ENCODE measurements around the gene EPB41L2.

EPB41L2 gene

DNA sequence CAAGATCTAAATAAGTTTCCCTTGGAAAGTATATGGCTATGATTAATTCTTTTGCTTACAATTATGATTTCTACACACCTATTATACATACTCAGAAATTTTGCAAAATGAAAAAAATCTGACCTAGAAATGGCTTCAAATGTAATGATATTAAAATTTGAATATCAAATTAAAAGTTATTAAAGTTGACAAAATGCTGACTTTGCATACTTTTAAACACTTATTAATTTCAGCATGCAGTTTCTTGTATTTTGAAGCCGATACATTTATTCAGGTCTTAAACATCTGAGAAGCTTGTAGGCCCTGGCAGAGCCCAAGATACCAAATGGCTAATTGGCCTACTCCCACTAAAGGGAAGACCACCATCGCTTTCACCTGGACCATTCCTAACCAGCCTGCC, 176.1 kb downstream of the EPB41L2 start:
- TF ChIP-seq, protein P1, sequence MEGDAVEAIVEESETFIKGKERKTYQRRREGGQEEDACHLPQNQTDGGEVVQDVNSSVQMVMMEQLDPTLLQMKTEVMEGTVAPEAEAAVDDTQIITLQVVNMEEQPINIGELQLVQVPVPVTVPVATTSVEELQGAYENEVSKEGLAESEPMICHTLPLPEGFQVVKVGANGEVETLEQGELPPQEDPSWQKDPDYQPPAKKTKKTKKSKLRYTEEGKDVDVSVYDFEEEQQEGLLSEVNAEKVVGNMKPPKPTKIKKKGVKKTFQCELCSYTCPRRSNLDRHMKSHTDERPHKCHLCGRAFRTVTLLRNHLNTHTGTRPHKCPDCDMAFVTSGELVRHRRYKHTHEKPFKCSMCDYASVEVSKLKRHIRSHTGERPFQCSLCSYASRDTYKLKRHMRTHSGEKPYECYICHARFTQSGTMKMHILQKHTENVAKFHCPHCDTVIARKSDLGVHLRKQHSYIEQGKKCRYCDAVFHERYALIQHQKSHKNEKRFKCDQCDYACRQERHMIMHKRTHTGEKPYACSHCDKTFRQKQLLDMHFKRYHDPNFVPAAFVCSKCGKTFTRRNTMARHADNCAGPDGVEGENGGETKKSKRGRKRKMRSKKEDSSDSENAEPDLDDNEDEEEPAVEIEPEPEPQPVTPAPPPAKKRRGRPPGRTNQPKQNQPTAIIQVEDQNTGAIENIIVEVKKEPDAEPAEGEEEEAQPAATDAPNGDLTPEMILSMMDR (IDR thresholded peaks at IDR 0.05; ENCODE audit: borderline replicate concordance, control extremely low read depth, extremely low read depth, insufficient read depth, missing control alignments) = no peak
- in situ Hi-C loops (cut with MboI; ENCODE audit: low sequenced_read_pairs, unreplicated experiment) = loop anchor here (5.0 to 10.0 kb wide), 2 partner anchors 220 to 648 kb away; no protein-coding TSS in a partner anchor
- no peak for DNase-seq (ENCODE audit: low spot score)

DNA sequence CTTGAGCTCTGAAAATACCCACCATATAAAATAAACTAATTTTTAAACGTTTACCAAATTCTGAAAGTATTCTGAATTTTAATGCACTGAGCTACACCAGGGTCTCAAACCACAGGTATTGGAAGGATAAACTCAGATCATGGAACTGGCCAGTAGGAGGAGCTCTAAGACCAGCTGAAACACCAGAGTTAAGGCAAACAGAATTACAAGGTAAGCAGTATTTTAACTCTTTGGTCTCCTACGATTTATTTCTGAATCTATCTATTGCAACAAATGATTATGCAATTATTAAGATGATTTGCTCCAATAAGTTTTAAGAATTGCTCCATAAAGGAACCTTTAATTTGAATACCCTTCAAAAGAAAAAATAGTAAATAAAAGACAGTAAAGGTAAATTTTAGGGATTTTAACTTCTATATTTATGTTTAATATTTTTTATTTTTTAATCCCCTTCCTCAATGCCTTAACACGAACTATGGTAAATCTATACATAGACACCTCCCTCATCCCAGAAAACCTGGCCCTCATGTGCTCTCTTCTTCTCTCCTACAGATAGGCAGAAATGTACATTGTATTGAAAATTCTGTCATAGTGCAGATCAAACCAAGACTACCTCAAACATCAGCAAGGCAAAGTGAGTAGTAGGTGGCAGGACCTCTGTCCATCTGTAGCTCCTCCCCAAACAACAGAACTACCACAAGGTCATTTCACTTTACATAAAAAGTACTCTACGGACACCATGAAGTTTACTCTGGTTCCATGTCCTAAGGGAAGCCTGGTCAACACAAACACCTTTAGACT, 177.5 kb downstream of the EPB41L2 start:
- DNase-seq (ENCODE audit: low spot score) = peak; percentile 55
- TF ChIP-seq, protein P1 (IDR thresholded peaks at IDR 0.05; ENCODE audit: borderline replicate concordance, control extremely low read depth, extremely low read depth, insufficient read depth, missing control alignments) = peak; percentile 84
- in situ Hi-C loops (cut with MboI; ENCODE audit: low sequenced_read_pairs, unreplicated experiment) = loop anchor here (5.0 to 10.0 kb wide), 2 partner anchors 222 to 649 kb away; no protein-coding TSS in a partner anchor

DNA sequence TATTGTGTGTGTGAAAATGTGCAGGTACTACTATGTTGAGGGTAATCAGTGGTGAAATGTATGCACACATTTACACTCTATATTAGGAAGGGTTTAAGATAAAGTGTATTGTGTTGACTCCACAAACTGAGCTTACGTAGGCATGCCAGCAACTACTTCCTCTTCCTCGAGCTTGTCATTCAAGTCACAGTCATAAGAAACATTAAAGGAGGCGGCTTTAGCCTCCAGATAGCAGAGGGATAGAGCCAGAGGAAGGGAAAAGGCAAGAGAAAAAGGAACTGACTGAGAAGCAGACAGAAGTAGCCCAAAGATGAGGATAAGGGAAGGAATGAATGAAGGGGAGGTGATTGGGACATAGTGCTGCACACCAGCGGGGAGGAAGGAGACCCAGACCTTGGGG, 180.7 kb downstream of the EPB41L2 start:
- in situ Hi-C loops (cut with MboI; ENCODE audit: low sequenced_read_pairs, unreplicated experiment) = loop anchor here (10.0 kb wide), 1 partner anchor 652 kb away; no protein-coding TSS in a partner anchor
- TF ChIP-seq, protein P1 (IDR thresholded peaks at IDR 0.05; ENCODE audit: borderline replicate concordance, control extremely low read depth, extremely low read depth, insufficient read depth, missing control alignments) = no peak
- DNase-seq (ENCODE audit: low spot score) = no peak

DNA sequence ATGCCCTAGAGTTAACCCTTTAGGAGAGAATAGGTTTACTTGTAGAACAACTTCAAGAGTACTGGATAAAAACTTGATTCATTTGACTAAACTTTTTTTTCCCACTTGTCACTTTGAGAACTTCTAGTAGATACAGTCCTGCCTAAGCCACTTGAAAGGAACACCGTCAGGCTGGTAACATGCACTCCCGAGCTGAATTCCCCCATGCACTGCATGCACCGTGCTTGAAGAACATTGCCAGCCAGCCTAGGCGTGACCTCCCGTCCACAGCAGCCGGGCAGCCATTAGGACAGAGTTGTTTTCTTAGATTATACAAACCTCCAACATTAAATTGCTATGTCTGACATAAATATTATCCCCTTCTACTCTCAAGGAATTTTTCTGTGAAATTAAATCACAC, 183.2 kb downstream of the EPB41L2 start:
- in situ Hi-C loops (cut with MboI; ENCODE audit: low sequenced_read_pairs, unreplicated experiment) = loop anchor here (10.0 kb wide), 1 partner anchor 655 kb away; no protein-coding TSS in a partner anchor
- no peak for DNase-seq (ENCODE audit: low spot score)
- TF ChIP-seq, protein P1 (IDR thresholded peaks at IDR 0.05; ENCODE audit: borderline replicate concordance, control extremely low read depth, extremely low read depth, insufficient read depth, missing control alignments) = no peak

DNA sequence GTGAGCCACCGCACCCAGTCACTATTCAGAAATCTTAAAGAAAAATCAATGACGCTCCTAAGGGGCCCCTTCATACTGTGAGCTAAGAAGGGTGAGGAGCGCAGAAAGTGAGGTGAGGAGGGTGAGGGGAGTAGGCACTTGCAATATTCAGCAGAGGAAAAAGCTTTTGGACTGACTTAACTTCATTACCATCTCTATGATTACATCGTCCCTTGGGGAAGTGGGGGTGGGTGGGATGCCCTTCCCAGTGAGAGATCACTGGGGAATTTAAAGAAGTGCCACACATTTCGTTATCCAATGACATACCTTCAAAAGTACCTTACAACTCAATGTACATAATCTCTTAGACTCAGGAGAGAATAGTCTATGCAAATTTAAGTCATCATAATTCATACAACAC, 189.3 kb downstream of the EPB41L2 start:
- in situ Hi-C loops (cut with MboI; ENCODE audit: low sequenced_read_pairs, unreplicated experiment) = no loop called here
- DNase-seq (ENCODE audit: low spot score) = no peak
- TF ChIP-seq, protein P1 (IDR thresholded peaks at IDR 0.05; ENCODE audit: borderline replicate concordance, control extremely low read depth, extremely low read depth, insufficient read depth, missing control alignments) = no peak

DNA sequence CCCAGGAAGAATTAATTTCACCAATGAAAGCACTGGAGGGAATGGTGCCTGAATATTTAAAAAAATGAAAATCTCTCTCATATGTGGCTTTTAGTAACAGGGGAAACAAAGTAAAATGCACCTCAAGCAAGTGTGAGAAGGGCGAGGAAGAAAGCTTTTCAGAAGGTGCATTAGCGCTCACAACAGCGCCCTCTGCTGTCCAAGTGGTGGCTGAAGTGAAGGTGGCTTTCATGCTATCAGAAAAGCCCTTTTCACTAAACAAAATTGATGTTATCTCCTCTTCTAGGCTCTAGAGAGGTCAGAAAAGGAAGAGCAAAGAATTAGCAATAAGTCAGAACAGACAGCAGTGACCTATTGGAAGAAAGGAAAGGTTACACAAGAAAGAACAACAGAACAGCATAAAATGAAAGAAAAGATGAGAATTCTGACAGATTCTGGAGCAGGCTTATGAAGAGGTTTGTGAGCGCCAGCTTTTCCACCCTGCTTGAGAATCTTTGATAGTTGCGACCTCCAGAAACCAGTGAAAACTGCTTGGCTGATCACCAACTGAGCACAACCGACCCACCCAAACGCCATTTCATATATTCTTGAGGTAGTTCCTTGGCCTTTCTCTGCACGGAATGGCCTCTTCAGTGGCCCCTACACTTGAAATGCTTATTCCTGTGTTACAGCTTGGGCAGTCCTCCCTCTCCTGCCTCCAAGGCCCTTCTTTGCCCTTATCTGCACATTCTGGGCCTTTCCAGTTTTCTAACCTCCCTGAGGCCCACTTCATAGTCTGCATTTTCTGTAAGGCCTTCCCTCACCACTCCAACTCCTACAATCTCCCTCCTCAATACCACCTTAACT, 190.6 kb downstream of the EPB41L2 start:
- DNase-seq (ENCODE audit: low spot score) = peak; percentile 41
- TF ChIP-seq, protein P1 (IDR thresholded peaks at IDR 0.05; ENCODE audit: borderline replicate concordance, control extremely low read depth, extremely low read depth, insufficient read depth, missing control alignments) = peak; percentile 91
- in situ Hi-C loops (cut with MboI; ENCODE audit: low sequenced_read_pairs, unreplicated experiment) = no loop called here

All from GM13976 (cell line).